Ovary (tissue), 3 donors: ENCODE measurements around the gene CRYBA2.

Experiments used
- CTCF ChIP-seq, 3 donors: fragments of 450-650 bp in 2 of 3; fragments of 200-600 bp in 1 of 3; IDR thresholded peaks; one replicate each; pipeline versions ENCODE4 v1.5.1 to v1.8.0; 2016 to 2022; ENCODE audit warnings: antibody characterized with exemption in 3 of 3, mild to moderate bottlenecking in 1 of 3
- EP300 ChIP-seq: sonication (generic); formaldehyde crosslinking; IDR thresholded peaks from one replicate; pipeline ENCODE4 v1.6.1; 2017; ENCODE audit warnings: antibody characterized with exemption
- POLR2A ChIP-seq: fragments of 450-650 bp; IDR thresholded peaks from one replicate; pipeline ENCODE4 v1.6.1; 2017; ENCODE audit warnings: antibody characterized with exemption, mild to moderate bottlenecking, moderate library complexity
- donor health status: DM: no; HTN: no; CAD: no.

- TF ChIP-seq POLR2A (no peak), CTCF (IDR thresholded peaks at IDR 0.05) (no peak), EP300 (no peak)
These were observed 34.9 kb downstream of the CRYBA2 start for GRCh38 chr2:218958276-218958675.
